OCI-LY3 (cell line): ENCODE results near the gene EYA4.

Experiments used
- CTCF ChIP-seq: fragments of 200-600, 300-600 bp; sonication (generic); IDR thresholded peaks from 2 replicates; pipeline ENCODE4 v1.5.1; 2014; ENCODE audit warnings: antibody characterized with exemption, low read length, low read depth
- EZH2phosphoT487 ChIP-seq: fragments of 200-600 bp; shearing (Covaris generic); IDR thresholded peaks from 2 replicates; pipeline ENCODE4 v1.6.1; 2018; ENCODE audit warnings: antibody characterized with exemption, mixed run types, low read depth

- TF ChIP-seq CTCF (no peak), EZH2phosphoT487 (no peak)
Observed at GRCh38 chr6:133262804-133263203, 21.6 kb downstream of the EYA4 start.
